Measurements from ENCODE around the gene PRDM15. TPM values are rescaled to one million over a fixed set of nuclear protein-coding genes. Genes with fewer than 3 reads are reported as not detected.

The PRDM15 gene
- total and polyA plus RNA-seq, 2 donors (not counting 3 experiments of a cell fraction or from before 2014, with no cell fraction given): 11.8 to 12.9 TPM

GRCh38 chr21:41832596-41833496 lies 46.3 kb downstream of the PRDM15 start:
- no peak for DNase-seq (ENCODE audit: low read depth, low spot score)
- H3K9ac ChIP-seq (replicated peaks; ENCODE audit: extremely low read depth, insufficient read depth, low read length): no peak overlapping the region
- dilution Hi-C loops (cut with MboI; ENCODE audit: extremely low pct_ligation_motif_present, low sequenced_read_pairs) (no loop called here), intact Hi-C loops (cut with micrococcal nuclease) (no loop called here)
- H3K9me3 ChIP-seq (replicated peaks; ENCODE audit: control insufficient read depth, insufficient read depth, low read length): no peaks in the 10 kb centered on the region
- CTCF ChIA-PET: interaction anchor here (0.9 to 1.2 kb wide), 2 partner anchors 9 to 16 kb away, joined by 3 read pairs; no protein-coding TSS in a partner anchor
- no peaks in the 10 kb centered on the region for H3K79me2 ChIP-seq (ENCODE audit: control insufficient read depth, insufficient read depth, low read length)
- TF ChIP-seq FOS (IDR thresholded peaks at IDR 0.05; ENCODE audit: borderline replicate concordance, insufficient read depth, low read length): no peak
- no peak for TF ChIP-seq POLR2A (IDR thresholded peaks at IDR 0.05; ENCODE audit: low read depth, low read length)
- TF ChIP-seq POLR2AphosphoS5 (IDR thresholded peaks at IDR 0.05; ENCODE audit: insufficient read depth, low read depth, low read length): no peak
- TF ChIP-seq, protein P1, sequence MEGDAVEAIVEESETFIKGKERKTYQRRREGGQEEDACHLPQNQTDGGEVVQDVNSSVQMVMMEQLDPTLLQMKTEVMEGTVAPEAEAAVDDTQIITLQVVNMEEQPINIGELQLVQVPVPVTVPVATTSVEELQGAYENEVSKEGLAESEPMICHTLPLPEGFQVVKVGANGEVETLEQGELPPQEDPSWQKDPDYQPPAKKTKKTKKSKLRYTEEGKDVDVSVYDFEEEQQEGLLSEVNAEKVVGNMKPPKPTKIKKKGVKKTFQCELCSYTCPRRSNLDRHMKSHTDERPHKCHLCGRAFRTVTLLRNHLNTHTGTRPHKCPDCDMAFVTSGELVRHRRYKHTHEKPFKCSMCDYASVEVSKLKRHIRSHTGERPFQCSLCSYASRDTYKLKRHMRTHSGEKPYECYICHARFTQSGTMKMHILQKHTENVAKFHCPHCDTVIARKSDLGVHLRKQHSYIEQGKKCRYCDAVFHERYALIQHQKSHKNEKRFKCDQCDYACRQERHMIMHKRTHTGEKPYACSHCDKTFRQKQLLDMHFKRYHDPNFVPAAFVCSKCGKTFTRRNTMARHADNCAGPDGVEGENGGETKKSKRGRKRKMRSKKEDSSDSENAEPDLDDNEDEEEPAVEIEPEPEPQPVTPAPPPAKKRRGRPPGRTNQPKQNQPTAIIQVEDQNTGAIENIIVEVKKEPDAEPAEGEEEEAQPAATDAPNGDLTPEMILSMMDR (IDR thresholded peaks at IDR 0.05; ENCODE audit: extremely low read depth in 1 of 2, insufficient read depth in 1 of 2, low read depth in 1 of 2, low read length in 2 of 2): no peak
- no peak for TF ChIP-seq JUN (IDR thresholded peaks at IDR 0.05; ENCODE audit: borderline replicate concordance, insufficient read depth, insufficient read length, low read depth)
- no peak for TF ChIP-seq MAX (IDR thresholded peaks at IDR 0.05; ENCODE audit: insufficient read depth, insufficient read length)
- TF ChIP-seq EZH2 (IDR thresholded peaks at IDR 0.05; ENCODE audit: borderline replicate concordance, low read depth, low read length, severe bottlenecking): no peak
- TF ChIP-seq MYC (IDR thresholded peaks at IDR 0.05; ENCODE audit: low read depth, low read length): no peak
- TF ChIP-seq GATA2 (IDR thresholded peaks at IDR 0.05; ENCODE audit: insufficient read depth, insufficient read length, low read depth, low read length): no peak
- H2AFZ ChIP-seq (ENCODE audit: low read depth, low read length): no peak overlapping the region
- H3K9me1 ChIP-seq (replicated peaks; ENCODE audit: control insufficient read depth, extremely low read depth, insufficient read depth, low read length): no peaks in the 10 kb centered on the region
- H3K36me3 ChIP-seq (ENCODE audit: control insufficient read depth in 2 of 2, extremely low read depth in 1 of 2, insufficient read depth in 2 of 2, low read length in 2 of 2): peaks cover 3 to 12% of the 10 kb centered on the region in 2 experiments
- POLR2A ChIA-PET: no interaction called here
- no peaks in the 10 kb centered on the region for H3K27me3 ChIP-seq (ENCODE audit: control insufficient read depth in 2 of 2, insufficient read depth in 2 of 2, low read length in 2 of 2)
- no peaks in the 10 kb centered on the region for H3K4me1 ChIP-seq (ENCODE audit: control insufficient read depth, extremely low read depth, insufficient read depth, low read length)
- no peak for FAIRE-seq
- H3K27ac ChIP-seq (ENCODE audit: insufficient read depth, low read depth, low read length): no peak overlapping the region
- BruUV-seq (replicated peaks): no TSS peak
- no peaks in the 10 kb centered on the region for H4K20me1 ChIP-seq (replicated peaks; ENCODE audit: control insufficient read depth, extremely low read depth, insufficient read depth, low read length)
- no peak overlapping the region for H3K4me2 ChIP-seq (ENCODE audit: insufficient read depth, low read length)
- H3K4me3 ChIP-seq (replicated peaks in 1 of 3; ENCODE audit: insufficient read depth in 1 of 3, low read depth in 1 of 3, low read length in 3 of 3): no peak overlapping the region
